ENCODE data around the gene MARK1.

MARK1 gene

DNA sequence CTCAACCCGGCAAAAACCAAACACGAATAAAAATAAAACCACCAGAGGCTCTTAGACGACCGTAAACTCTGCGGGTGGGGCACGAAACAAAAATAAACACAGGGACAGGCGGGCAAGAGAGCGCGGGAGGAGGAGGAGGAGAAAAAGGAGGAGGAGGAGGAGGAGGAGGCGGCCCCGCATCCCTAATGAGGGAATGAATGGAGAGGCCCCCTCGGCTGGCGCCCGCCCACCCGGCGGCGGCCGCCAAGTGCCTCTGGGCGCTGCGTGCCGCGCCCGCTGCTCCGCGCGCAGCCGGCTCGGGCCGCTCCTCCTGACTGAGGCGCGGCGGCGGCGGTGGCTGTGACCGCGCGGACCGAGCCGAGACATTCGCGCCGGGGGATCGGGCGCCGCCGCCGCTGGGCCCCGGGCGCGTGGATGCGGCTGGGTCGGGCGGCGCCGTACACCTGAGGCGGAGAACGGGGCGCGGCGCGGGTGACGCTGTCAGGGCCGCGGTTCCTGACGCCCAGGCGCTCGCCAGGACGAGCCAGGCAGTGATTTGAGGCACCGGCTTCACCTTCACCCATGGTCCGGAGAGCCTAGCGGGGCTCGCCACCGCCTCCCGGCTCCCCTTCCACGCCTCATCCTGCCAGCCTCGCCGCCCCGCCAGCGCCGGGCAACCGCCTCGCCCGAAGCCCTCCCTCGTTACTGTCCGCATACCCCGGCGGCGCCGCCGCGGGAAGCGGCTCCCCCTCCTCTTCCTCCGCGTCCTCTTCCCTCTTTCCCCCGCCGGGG, at the start of gene MARK1:
Gene MARK1, plus strand, starts transcription at position 229 of the 771 bp plus-strand sequence. CDS start 687 bp downstream, outside the sequence.
- DNase-seq (ENCODE audit: low read depth in 1 of 2, low spot score in 1 of 2): no peak

DNA sequence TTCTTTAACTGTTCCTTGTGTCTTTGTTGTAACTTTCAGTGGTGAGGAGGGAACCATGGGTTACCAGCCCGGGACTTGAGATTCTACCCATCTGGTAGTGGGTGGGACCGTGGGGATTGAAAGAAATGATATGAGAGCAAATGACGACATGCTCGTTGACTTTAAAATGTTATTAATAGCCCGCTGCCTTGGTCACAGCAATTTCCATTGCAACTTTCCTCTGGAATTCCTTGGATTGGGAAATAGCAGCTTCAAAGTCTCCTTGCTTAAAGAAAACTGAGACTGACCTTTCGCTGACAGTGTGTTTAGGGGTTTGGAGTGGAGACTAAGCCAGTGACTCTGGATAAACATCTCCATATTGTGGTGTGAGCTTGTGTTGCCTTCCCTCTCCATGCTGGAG, 44.2 kb upstream of the MARK1 start:
- no peak for DNase-seq (ENCODE audit: low read depth in 1 of 2, low spot score in 1 of 2)

DNA sequence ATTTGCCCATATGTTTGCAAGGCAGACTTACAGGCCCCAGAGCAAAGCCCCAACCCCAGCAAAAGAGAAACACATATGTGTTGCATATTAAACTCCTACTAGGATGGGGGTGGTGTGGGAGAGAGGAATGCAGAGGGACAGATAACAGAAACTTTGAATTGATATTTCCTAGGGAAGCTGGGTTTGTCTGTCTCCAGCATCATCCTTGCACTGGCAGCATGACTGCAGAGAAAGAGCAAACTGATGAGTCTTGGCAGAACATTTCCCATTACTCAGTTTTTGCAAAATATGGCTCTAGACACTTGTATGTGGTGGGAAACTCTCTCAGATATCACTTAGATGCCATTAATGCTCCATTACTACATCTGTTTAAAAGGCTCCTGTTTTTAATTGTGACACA, 43.8 kb upstream of the MARK1 start:
- no peak for DNase-seq (ENCODE audit: low read depth in 1 of 2, low spot score in 1 of 2)

DNA sequence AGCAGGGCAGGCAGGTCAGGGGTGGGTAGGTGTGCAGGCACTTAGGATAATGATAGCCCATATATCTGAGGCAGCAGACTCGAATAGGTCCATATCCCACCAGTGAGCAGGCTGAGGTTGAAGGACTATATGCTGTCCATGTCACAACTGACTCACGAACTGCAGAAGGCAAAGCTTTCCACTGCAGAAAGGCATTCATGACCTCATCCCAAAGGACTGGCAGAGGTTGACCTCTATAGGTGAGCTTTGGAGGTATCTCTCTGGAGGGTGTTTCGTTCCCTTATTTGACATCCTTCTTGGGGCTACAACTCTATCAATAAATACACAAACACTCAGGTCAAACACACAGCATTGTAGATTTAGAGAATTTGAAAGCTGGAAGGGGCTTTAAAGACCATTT, 42.8 kb upstream of the MARK1 start:
- DNase-seq (ENCODE audit: low read depth in 1 of 2, low spot score in 1 of 2): no peak

DNA sequence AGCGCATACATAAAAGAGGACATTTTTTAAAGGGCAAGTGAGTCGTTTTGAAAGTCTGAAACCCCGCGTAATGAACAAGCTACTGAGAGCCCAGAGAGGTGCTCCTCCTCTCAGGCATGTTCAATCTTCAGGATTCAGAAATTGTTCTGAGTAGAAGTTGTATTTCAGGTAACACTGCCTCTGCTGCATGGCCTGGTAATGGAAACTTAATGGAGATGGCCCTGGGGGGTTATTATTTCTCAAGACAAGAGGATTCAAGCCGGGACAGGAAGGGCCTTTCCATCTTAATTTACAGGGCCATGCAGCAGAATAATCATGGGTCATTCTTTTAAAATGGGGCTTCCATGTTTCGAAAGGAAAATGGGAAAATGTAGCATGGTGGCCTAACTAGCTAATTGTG, 42.1 kb upstream of the MARK1 start:
- DNase-seq (ENCODE audit: low read depth in 1 of 2, low spot score in 1 of 2): no peak

DNA sequence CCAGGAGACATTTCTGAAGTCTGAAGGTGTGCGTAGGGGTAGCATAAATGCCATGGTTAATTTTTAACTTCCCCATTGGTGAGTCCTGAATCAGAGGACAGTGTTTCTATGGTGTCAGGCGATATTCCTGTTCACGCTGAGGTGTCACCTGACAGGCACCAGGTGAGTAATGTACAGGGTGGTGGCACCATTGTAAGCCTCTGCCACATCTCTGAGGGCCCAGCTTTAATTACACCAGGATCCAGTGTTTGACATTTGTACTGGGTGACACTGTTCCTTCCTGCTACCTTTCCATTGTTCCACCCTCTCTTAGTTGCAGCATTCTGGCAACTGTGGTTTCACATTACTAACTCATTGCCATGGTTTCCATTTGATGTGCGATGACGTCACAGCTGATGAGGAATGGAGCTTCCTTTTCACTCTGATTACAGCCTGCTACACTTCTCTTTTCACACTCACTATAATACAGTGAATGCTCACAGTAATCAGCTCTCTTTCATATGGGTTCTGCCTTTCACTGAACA, 40.6 kb upstream of the MARK1 start:
- no peak for DNase-seq (ENCODE audit: low read depth in 1 of 2, low spot score in 1 of 2)

DNA sequence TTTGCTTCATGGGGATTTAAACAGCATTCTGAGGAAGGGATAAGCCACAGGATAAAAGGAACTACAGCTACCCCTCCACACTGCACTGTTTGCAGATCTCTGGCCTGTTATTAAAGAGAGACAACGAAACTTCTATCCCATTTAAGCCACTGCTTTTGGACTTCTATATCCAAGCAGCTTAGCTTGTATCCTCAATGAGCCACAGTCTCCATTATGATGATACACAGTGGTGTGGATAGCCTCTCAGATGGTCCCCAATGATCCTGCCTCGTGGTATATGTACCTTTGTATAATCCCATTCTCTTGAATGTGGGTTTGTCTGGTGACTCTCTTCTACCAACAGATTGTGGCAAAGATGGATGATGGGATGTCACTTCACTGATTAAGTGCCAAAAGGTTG, 36.0 kb upstream of the MARK1 start:
- no peak for DNase-seq (ENCODE audit: low read depth in 1 of 2, low spot score in 1 of 2)

DNA sequence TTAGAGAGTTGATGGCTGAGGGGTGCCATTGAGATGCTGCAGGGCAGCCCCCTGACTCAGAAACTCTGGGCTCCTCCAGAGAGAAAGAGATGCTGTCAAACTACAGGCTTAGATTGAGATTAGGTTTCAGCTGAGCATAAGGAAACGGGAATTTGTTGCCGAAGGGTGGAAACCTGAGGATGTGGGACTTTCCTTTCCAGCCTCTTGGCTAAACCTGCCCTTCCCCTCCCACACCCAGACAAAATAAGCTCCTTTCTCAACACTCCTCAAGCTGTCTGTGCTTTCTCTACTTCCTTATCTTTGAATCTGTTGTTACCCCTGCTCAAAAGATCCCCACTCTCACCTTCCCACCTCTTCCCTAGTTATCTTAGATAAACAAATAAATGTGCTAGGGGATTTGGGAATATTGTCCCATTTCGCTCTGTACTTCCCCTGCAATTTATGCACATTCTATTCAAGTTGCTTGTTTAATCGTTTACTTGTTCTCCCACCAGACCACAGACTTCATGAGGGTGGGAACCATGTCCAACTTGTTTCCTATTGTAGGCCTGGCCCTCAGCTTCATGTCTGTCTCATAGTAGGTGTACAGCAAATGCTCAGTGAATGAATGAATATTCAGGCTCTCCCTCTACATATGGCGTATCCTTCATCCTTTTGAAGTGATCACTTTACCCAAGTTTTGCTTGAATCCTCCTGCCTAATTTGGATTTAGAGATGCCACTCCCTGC, 30.6 kb upstream of the MARK1 start:
- DNase-seq (ENCODE audit: low read depth in 1 of 2, low spot score in 1 of 2): no peak

DNA sequence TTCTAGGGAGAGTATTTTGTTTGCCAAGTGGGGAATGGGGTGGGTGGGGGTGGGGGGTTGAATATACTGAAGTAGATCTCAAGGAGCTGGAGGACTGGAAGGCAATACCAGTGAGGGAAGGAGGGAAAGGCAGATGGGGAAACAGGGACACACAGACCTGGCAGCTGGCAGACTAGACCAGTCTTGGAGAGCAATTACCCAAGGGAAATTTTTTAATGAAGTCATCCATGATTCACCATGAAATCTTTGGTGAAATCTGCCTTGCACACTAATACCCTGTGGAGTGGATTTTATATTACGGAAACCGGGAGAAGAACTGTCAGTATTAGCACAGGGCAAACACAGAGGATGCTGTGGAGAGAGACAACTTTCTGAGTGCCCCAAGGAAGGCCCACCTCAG, 29.7 kb upstream of the MARK1 start:
- no peak for DNase-seq (ENCODE audit: low read depth in 1 of 2, low spot score in 1 of 2)

DNA sequence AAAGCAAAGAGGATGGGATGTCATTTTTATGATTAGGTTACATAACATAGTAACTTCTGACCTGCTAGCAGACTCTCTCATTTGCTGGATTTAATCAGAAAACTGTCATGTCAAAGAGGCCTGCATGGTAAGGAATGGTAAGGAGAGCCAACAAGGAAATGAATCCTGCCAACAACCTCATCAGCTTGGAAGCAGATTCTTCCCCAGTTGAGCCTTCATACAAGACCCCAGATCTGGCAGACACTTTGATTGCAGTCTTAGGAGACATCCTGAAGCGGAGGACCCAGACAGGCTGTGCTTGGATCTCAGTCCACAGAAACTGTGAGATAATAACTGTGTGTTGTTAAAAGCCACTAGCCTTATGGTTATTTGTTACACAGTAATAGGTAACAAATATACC, 27.6 kb upstream of the MARK1 start:
- DNase-seq (ENCODE audit: low read depth in 1 of 2, low spot score in 1 of 2): no peak

DNA sequence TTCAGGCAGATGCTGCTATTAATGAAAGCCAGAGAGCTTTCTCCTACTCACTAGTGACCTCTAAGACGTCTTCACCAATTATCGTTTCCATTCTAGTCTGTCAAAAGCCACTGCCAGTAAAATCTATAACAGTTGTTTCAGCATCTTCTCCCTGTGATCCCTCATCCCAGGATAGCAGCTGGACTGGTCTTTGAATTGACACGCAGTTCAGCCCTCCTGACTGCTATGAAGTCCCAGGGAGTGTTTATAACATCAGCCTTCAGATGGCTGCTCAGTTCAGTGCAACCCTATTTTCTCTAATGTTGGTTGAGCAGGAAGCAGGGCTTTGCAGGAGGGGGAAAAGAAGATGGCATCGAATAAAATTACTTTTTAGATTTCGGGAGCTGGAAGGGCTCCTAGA, 23.6 kb upstream of the MARK1 start:
- no peak for DNase-seq (ENCODE audit: low read depth in 1 of 2, low spot score in 1 of 2)

DNA sequence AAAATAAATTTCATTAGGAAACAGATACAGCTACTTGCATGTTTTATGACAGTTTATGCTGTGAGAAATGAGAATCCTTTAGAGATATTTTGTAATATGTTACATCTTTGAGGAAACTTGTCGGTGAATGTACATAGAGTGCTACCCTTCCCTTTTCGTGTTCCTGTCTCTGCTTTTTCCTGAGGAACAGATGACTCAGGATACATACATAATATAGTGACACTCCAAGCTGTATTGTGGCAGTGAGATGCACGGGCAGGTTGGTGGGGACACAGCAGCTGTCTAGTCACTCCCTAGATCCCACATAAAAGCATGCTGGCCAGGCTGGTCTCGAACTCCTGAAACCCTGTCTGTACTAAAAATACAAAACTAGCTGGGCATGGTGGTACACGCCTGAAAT, 20.9 kb upstream of the MARK1 start:
- no peak for DNase-seq (ENCODE audit: low read depth in 1 of 2, low spot score in 1 of 2)

DNA sequence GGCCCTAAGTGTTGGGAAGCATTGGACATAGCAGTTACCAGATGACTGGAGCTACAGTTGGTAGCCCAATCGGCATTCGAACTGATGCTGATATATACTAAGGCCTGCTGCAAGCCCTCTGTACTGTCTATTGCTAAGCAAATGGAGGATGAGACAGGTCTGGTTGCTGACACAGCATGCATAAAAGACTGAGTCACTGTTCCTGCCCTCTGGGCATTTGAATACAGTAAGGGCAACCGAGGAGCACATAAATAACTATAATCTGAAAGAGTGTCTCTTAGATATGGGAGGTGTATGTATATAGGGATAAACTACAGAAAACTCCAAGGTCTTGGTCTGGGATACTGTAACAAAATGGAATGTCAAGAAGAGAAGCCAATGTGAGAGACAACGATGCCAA, 16.8 kb upstream of the MARK1 start:
- DNase-seq (ENCODE audit: low read depth in 1 of 2, low spot score in 1 of 2): no peak

DNA sequence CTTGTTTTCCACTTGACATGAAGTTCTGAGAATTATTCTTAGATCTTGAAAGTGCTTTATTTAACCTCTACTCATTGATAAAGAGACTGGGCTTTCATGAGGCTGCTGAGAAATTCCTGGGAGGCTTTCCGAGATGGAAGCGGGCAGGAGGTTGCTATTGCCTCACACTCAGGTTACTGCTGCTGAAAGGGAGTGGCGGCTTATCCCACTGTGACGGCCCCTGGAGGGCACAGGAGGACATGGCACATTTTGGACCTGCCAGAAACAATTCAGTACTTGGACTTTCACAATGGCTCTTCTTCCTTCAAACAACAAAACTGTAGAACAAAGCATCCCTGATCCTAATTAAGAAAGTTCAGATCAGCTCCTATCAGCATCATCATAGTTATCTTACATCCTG, 16.2 kb upstream of the MARK1 start:
- no peak for DNase-seq (ENCODE audit: low read depth in 1 of 2, low spot score in 1 of 2)

DNA sequence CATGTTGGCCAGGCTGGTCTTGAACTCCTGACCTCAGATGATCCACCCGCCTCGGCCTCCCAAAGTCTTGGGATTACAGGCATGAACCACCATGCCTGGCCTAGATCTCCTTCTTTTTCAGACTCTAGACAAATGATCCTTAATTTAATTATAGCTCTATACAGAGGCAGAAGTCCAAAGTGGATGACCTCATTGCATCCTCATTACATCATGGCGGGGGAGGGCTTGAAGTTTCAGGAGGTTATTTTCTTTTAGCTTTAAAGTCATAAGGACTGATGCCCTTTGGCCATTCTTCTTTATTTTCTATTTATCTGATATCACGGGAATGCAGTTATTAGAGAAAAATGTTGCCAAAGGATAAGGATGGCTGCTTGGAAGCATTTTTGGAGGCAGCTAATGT, 14.1 kb upstream of the MARK1 start:
- no peak for DNase-seq (ENCODE audit: low read depth in 1 of 2, low spot score in 1 of 2)

DNA sequence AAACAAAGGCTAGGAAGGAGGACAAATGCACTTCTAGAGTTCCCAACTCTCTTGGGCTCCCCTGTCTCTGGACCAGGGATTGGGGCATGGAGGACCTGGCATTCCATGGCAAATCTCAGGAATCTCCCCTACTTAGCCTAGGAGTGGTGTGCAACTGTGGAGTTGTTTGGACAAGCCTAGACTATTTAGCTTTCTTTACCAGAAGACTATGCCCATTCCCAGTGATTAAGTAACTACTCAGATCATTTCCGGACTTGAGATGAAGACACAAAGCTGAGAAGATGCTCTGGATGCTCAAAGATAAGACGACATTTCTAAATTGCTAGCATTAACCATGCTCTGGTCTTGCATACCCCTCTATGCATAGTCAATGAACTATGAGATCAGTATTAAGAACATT, 13.7 kb upstream of the MARK1 start:
- no peak for DNase-seq (ENCODE audit: low read depth in 1 of 2, low spot score in 1 of 2)

DNA sequence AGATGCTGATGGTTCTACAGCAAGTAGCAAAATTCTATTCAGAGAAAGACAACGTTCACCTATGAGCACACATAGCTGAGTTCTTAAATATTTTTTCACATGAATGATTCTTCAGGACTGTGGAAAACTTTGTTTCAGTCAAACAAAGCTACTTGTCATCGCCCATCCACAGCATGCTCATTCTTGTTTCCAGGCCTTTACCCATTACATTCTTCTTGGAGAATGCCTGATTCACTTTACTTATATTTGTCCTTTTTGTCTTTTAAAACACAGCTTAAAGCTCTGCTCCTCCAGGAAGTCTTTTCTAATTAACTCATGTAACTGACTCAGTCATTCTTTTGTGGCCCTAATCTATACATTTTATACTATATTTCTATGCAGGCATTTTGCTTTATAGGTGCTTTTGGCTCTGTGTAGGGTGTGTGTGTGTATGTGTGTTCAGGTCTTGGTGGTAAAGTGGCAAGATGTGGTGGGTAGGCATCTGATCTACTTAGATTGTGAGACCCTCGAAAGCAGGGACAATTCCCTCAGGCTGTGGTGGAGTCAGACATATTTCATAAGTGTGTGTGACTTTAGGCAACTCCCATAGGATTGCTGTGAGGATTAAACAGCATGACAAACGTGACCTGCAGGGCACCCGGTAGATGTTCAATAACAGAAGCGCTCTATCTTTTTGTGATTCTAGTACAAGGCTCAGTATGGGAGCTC, 11.8 kb upstream of the MARK1 start:
- DNase-seq (ENCODE audit: low read depth in 1 of 2, low spot score in 1 of 2): no peak

DNA sequence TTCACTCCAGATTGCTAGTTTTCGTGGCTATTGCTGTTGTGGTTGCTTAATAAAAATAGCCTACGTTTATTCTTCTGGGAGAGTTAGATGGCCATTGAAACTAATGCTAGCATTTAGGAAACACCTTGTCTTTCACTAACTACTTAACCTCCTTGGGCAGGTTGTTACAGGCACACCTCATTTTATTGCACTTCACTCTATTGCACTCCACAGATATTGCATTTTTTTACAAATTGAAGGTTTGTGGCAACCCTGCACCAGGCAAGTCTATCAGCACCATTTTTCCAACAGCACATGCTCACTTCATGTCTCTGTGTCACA, 11.3 kb upstream of the MARK1 start:
- no peak for DNase-seq (ENCODE audit: low read depth in 1 of 2, low spot score in 1 of 2)

DNA sequence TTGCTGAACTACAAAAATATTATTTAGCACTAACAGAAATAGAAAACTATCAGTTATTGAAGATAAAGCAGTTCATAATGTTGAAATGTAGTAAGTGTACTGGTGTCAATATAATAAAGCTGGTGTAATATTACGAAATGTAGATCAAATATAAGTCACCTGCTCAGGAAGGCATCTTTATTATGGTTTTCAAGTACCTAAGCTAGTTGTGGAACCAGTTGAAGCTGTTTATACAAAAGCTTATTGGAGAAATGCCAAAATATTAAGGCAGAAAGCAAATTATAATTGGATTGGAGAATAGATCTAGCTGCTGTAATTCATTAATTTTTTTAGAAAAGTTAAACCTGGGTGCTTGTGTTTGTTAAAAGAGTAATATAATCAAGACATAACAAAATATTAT, 6.2 kb upstream of the MARK1 start:
- no peak for DNase-seq (ENCODE audit: low read depth in 1 of 2, low spot score in 1 of 2)

DNA sequence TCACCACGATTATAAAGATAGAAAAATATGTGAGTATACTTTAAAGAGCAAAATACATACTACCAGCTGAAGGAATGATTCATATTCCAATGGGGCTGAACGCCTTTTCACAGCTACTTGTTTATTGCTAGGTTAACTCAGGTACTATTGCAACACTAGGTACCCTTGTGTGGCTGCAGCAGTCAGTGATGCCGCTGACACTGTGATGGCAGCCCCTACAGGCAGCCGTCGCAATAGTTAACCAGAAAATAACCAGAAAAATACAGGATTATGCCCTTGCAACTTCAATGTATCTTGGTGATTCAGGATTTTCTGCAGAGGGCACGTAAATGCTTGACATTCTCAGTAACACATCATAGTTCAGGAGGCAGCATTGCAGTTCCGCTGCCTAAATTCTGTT, 1.6 kb upstream of the MARK1 start:
- no peak for DNase-seq (ENCODE audit: low read depth in 1 of 2, low spot score in 1 of 2)

DNA sequence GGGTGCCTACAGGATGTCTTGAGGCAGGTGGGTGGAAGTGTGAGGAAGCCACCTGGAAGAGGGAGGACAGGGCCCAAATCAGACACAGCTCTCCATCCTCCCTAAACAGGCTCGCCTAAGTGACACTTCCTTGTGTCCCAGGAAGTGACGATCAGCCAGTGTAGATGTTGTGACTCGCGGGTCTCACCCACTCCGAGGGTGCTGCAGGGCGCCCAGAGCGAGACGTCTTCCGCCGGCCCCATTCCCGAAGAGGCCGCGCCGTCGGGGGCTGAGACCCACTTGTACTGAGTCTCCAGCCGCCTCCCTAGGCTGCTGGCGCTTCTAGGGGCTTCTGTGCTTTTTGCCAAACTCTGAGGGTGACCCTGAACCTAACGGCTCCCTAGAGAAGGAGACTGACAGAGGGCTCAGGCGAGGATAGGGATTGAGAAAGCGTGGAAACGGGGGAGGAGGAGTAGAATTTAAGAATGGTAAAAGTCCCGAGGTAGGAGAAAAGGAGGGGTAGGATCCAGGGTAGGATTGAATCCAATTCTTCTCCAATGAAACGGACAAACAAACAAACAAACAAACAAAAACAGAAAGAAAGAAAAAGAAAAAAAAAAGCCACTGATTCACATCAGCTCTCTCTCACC, 543 bp upstream of the MARK1 start:
- no peak for DNase-seq (ENCODE audit: low read depth in 1 of 2, low spot score in 1 of 2)
